Amniotic stem cell (primary cell): ENCODE results near the gene ZSWIM1.

Experiments
- DNase-seq: peaks from one replicate; lab custom pipeline; 2025; lab: John Stamatoyannopoulos, UW

Gene ZSWIM1

GRCh38 chr20:45880988-45881788 is at the start of gene ZSWIM1:
ZSWIM1 (plus strand) TSS chr20:45881227; CDS start chr20:45882593, 1,366 bp downstream.
- peak; percentile 97 for DNase-seq

- DNase-seq: no peak
Observed at GRCh38 chr20:45832619-45833018, 48.4 kb upstream of the ZSWIM1 start.

GRCh38 chr20:45833030-45833882 is 47.8 kb upstream of the ZSWIM1 start, which contains the start of gene SNX21:
SNX21 (plus strand) TSS chr20:45833799; CDS start chr20:45833920, 121 bp downstream.
- DNase-seq: peak; percentile 60

GRCh38 chr20:45833883-45834796 is 46.9 kb upstream of the ZSWIM1 start:
- DNase-seq: no peak

- DNase-seq: no peak
Observed at GRCh38 chr20:45834797-45835161, 46.2 kb upstream of the ZSWIM1 start.

GRCh38 chr20:45835329-45835765 is 45.7 kb upstream of the ZSWIM1 start:
- DNase-seq: no peak

- DNase-seq: no peak
Observed at GRCh38 chr20:45835825-45836224, 45.2 kb upstream of the ZSWIM1 start.

GRCh38 chr20:45836841-45837240 is 44.2 kb upstream of the ZSWIM1 start:
- DNase-seq: no peak

- DNase-seq: no peak
Observed at GRCh38 chr20:45840700-45841198, 40.3 kb upstream of the ZSWIM1 start.

GRCh38 chr20:45841407-45842129 is 39.5 kb upstream of the ZSWIM1 start:
- no peak for DNase-seq

GRCh38 chr20:45842169-45842812 is 38.7 kb upstream of the ZSWIM1 start:
- no peak for DNase-seq

- no peak for DNase-seq
Observed at GRCh38 chr20:45843506-45843905, 37.5 kb upstream of the ZSWIM1 start.

GRCh38 chr20:45845452-45845851 is 35.6 kb upstream of the ZSWIM1 start:
- no peak for DNase-seq

GRCh38 chr20:45848421-45848820 is 32.6 kb upstream of the ZSWIM1 start:
- DNase-seq: no peak

- no peak for DNase-seq
Observed at GRCh38 chr20:45848969-45849582, 32.0 kb upstream of the ZSWIM1 start.

GRCh38 chr20:45850238-45850637 is 30.8 kb upstream of the ZSWIM1 start:
- DNase-seq: no peak

- no peak for DNase-seq
Observed at GRCh38 chr20:45850926-45851325, 30.1 kb upstream of the ZSWIM1 start.

GRCh38 chr20:45851501-45851900 is 29.5 kb upstream of the ZSWIM1 start:
- no peak for DNase-seq

GRCh38 chr20:45852326-45852725 is 28.7 kb upstream of the ZSWIM1 start:
- no peak for DNase-seq

- no peak for DNase-seq
Observed at GRCh38 chr20:45853484-45853883, 27.5 kb upstream of the ZSWIM1 start.
